Esophagus muscularis mucosa (tissue), 4 donors: ENCODE results near the gene CTNNA3. TPM values are rescaled to one million over a fixed set of nuclear protein-coding genes. Genes with fewer than 3 reads are reported as not detected.

Experiments used
- DNase-seq: peaks from one replicate; pipeline ENCODE4 v3.0.0-alpha.2; 2017; ENCODE audit errors: extremely low spot score
- H3K27ac ChIP-seq, 4 donors: fragments of 200-600 bp; sonication (generic); replicated peaks in 1 of 4; 1 replicate in 3 of 4; 2 replicates in 1 of 4; pipeline ENCODE4 v1.5.1; 2016 to 2019; ENCODE audit warnings: mild to moderate bottlenecking in 1 of 4
- H3K27me3 ChIP-seq, 4 donors: fragments of 200-600 bp; sonication (generic); one replicate each; pipeline versions ENCODE4 v1.5.1 to v1.6.0; 2016 to 2019
- H3K36me3 ChIP-seq, 4 donors: fragments of 200-600 bp; sonication (generic); one replicate each; pipeline ENCODE4 v1.5.1; 2016 to 2019
- H3K4me1 ChIP-seq, 4 donors: fragments of 200-600 bp; sonication (generic); one replicate each; pipeline ENCODE4 v1.5.1; 2016 to 2019
- H3K4me3 ChIP-seq, 4 donors: fragments of 200-600 bp; sonication (generic); 1 replicate in 2 of 4; 2 replicates in 2 of 4; pipeline ENCODE4 v1.5.1; 2016 to 2019; ENCODE audit warnings: mild to moderate bottlenecking in 4 of 4, moderate library complexity in 1 of 4
- H3K9me3 ChIP-seq, 4 donors: fragments of 200-600 bp; sonication (generic); 1 replicate in 3 of 4; 2 replicates in 1 of 4; pipeline ENCODE4 v1.5.1; 2016 to 2019
- CTCF ChIP-seq, 3 experiments: fragments of 200-600 bp in 2 of 3; fragments of 450-650 bp in 1 of 3; sonication (generic) in 2 of 3; IDR thresholded peaks; one replicate each; pipeline ENCODE4 v1.5.1; 2017 to 2019; ENCODE audit warnings: antibody characterized with exemption in 3 of 3, mild to moderate bottlenecking in 2 of 3, moderate library complexity in 1 of 3
- EP300 ChIP-seq: sonication (generic); formaldehyde crosslinking; IDR thresholded peaks from one replicate; pipeline ENCODE4 v1.6.1; 2017; ENCODE audit warnings: antibody characterized with exemption
- POLR2A ChIP-seq: fragments of 450-650 bp; IDR thresholded peaks from one replicate; pipeline ENCODE4 v1.6.1; 2017; ENCODE audit warnings: antibody characterized with exemption, moderate library complexity, mild to moderate bottlenecking, low read depth
- POLR2AphosphoS5 ChIP-seq, 2 donors: sonication (generic); formaldehyde crosslinking; IDR thresholded peaks; one replicate each; pipeline ENCODE4 v1.6.1; 2017; ENCODE audit warnings: antibody characterized with exemption in 2 of 2
- WGBS: methylation state at CpG from one replicate; pipeline ENCODE4 v1.1.5; 2018; 5-methylcytosine and 5-hydroxymethylcytosine counted together
- intact Hi-C: fragments of 100-400 bp; cut with DNase I; formaldehyde crosslinking; loops from one replicate; pipeline ENCODE4 v1.15.1; 2023
- total RNA-seq, 4 donors: library from RNA; depleted of rRNA; stranded (reverse); fragments of >200 nt; gene quantifications; one replicate each; pipeline versions ENCODE4 v1.1.0 to v1.2.1, GENCODE V29; 2016

Gene CTNNA3
- total RNA-seq, 4 donors from 2014 or later: 5.1 to 27.8 (median 17.6) TPM

GRCh38 chr10:67487199-67487598 lies 208.8 kb downstream of the CTNNA3 start:
- WGBS: 21% methylated on average over 3 of the region's 3 CpGs
- Histone ChIP-seq H3K27me3 (no peaks in the 10 kb centered on the region), H3K9me3 (peaks cover 0 to 5% (median 0%) of the 10 kb centered on the region in 4 donors), H3K4me1 (peaks cover 0 to 16% (median 11%) of the 10 kb centered on the region in 4 donors), H3K36me3 (no peaks in the 10 kb centered on the region), H3K4me3 (no peak overlapping the region), H3K27ac (no peak overlapping the region)
- no peak for DNase-seq
- intact Hi-C loops: no loop called here
- TF ChIP-seq POLR2A (no peak), CTCF (IDR thresholded peaks at IDR 0.05) (no peak), POLR2AphosphoS5 (IDR thresholded peaks at IDR 0.05) (no peak), EP300 (no peak)

GRCh38 chr10:67477868-67478267 lies 218.1 kb downstream of the CTNNA3 start:
- TF ChIP-seq POLR2A (no peak), EP300 (no peak), POLR2AphosphoS5 (IDR thresholded peaks at IDR 0.05) (no peak), CTCF (IDR thresholded peaks at IDR 0.05) (no peak)
- Histone ChIP-seq H3K9me3 (peaks cover 0 to 20% (median 18%) of the 10 kb centered on the region in 4 donors), H3K4me3 (no peak overlapping the region), H3K27me3 (no peaks in the 10 kb centered on the region), H3K36me3 (no peaks in the 10 kb centered on the region), H3K4me1 (no peaks in the 10 kb centered on the region), H3K27ac (no peak overlapping the region)
- 86% methylated on average over 1 of the region's 1 CpG for WGBS
- intact Hi-C loops: no loop called here
- no peak for DNase-seq

GRCh38 chr10:67476201-67476600 lies 219.8 kb downstream of the CTNNA3 start:
- no peaks in the 10 kb centered on the region for H3K27me3 ChIP-seq
- whole genome bisulfite sequencing: 92% methylated on average over 3 of the region's 4 CpGs

GRCh38 chr10:67473850-67474633 lies 222.0 kb downstream of the CTNNA3 start:
- intact Hi-C loops: no loop called here

More at GRCh38 chr10:67476201-67476600, 219.8 kb downstream of the CTNNA3 start:
- H3K27ac ChIP-seq: no peak overlapping the region
- intact Hi-C loops: no loop called here
- H3K36me3 ChIP-seq: no peaks in the 10 kb centered on the region
- no peak for DNase-seq
- peaks cover 0 to 20% (median 18%) of the 10 kb centered on the region in 4 donors for H3K9me3 ChIP-seq
- H3K4me3 ChIP-seq: no peak overlapping the region
- TF ChIP-seq POLR2AphosphoS5 (IDR thresholded peaks at IDR 0.05) (no peak), POLR2A (no peak)
- H3K4me1 ChIP-seq: no peaks in the 10 kb centered on the region

More at GRCh38 chr10:67473850-67474633, 222.0 kb downstream of the CTNNA3 start:
- Histone ChIP-seq H3K4me3 (no peak overlapping the region), H3K4me1 (no peaks in the 10 kb centered on the region), H3K27ac (no peak overlapping the region), H3K9me3 (peaks cover 0 to 14% (median 8%) of the 10 kb centered on the region in 4 donors), H3K27me3 (no peaks in the 10 kb centered on the region), H3K36me3 (no peaks in the 10 kb centered on the region)
- WGBS: 81% methylated on average over 3 of the region's 3 CpGs
- TF ChIP-seq POLR2A (no peak), CTCF (IDR thresholded peaks at IDR 0.05) (no peak), POLR2AphosphoS5 (IDR thresholded peaks at IDR 0.05) (no peak), EP300 (no peak)
- DNase-seq: no peak
